HG03045 (cell line): ENCODE data around the gene TOX2.

Experiments used
- ATAC-seq: cut with Tn5 transposase; IDR thresholded peaks from one replicate; pipeline ENCODE4 v1.9.1; 2021; ENCODE audit warnings: mild to moderate bottlenecking, moderate library complexity; ENCODE audit not compliant: unreplicated experiment

TOX2 gene

GRCh38 chr20:43915211-43916072 lies 790 bp downstream of the TOX2 start:
- no peak for ATAC-seq

- no peak for ATAC-seq
Observed at GRCh38 chr20:43916073-43916880, 1.6 kb downstream of the TOX2 start.

GRCh38 chr20:43916881-43917371 lies 2.3 kb downstream of the TOX2 start:
- ATAC-seq: no peak

GRCh38 chr20:43917380-43917779 lies 2.7 kb downstream of the TOX2 start:
- no peak for ATAC-seq

GRCh38 chr20:43919686-43920403 lies 5.2 kb downstream of the TOX2 start:
- no peak for ATAC-seq

GRCh38 chr20:43920797-43921196 lies 6.1 kb downstream of the TOX2 start:
- no peak for ATAC-seq

GRCh38 chr20:43921227-43921780 lies 6.7 kb downstream of the TOX2 start:
- ATAC-seq: no peak

GRCh38 chr20:43922614-43923013 lies 8.0 kb downstream of the TOX2 start:
- no peak for ATAC-seq

- ATAC-seq: no peak
Observed at GRCh38 chr20:43923322-43923721, 8.7 kb downstream of the TOX2 start.

GRCh38 chr20:43923917-43924316 lies 9.3 kb downstream of the TOX2 start:
- ATAC-seq: no peak

- no peak for ATAC-seq
Observed at GRCh38 chr20:43925215-43925614, 10.6 kb downstream of the TOX2 start.

GRCh38 chr20:43925801-43926200 lies 11.1 kb downstream of the TOX2 start:
- ATAC-seq: no peak

- ATAC-seq: no peak
Observed at GRCh38 chr20:43926287-43927050, 11.8 kb downstream of the TOX2 start.

- no peak for ATAC-seq
Observed at GRCh38 chr20:43931976-43932375, 17.3 kb downstream of the TOX2 start.

GRCh38 chr20:43934833-43935232 lies 20.2 kb downstream of the TOX2 start:
- no peak for ATAC-seq

- ATAC-seq: no peak
Observed at GRCh38 chr20:43936104-43936770, 21.6 kb downstream of the TOX2 start.

- no peak for ATAC-seq
Observed at GRCh38 chr20:43936805-43937204, 22.2 kb downstream of the TOX2 start.

- no peak for ATAC-seq
Observed at GRCh38 chr20:43937591-43937990, 22.9 kb downstream of the TOX2 start.

- no peak for ATAC-seq
Observed at GRCh38 chr20:43938017-43938655, 23.5 kb downstream of the TOX2 start.
